HepG2 (cell line): ENCODE data around the gene TMEM74B. TPM values are rescaled to one million over a fixed set of nuclear protein-coding genes. Genes with fewer than 3 reads are reported as not detected.

ENCODE experiments used
- ATAC-seq: fragments of 200-7000 bp; cut with Tn5 transposase; 3 replicates; pipeline ENCODE4 v1.9.1; 2020; ENCODE audit warnings: mild to moderate bottlenecking, moderate library complexity
- BruUV-seq: library from RNA; stranded (reverse); fragments of 400-500 nt; replicated peaks from 2 replicates; lab custom pipeline; 2021; lab: Mats Ljungman, UMichigan
- CTCF ChIA-PET: fragments of 300-600 bp; formaldehyde crosslinking; extraction: SDS; loops from one replicate; lab custom pipeline; 2021; ENCODE audit warnings: low total read pairs, inconsistent platforms, low intra/inter-chr PET ratio; lab: Yijun Ruan, JAX
- POLR2A ChIA-PET: fragments of 350-600 bp; sonication (Branson Sonifier 250); formaldehyde crosslinking; loops from one replicate; lab custom pipeline; 2020; ENCODE audit warnings: antibody characterized with exemption, inconsistent platforms; lab: Yijun Ruan, JAX
- DNase-seq: peaks from one replicate; pipeline ENCODE4 v3.0.0-alpha.2; 2015; ENCODE audit warnings: low spot score
- FAIRE-seq: peaks from 3 replicates; lab custom pipeline; 2011; peaks lifted over from hg19 to GRCh38; lab: Jason Lieb, UNC
- H2AFZ ChIP-seq: one replicate; pipeline ENCODE4 v1.6.1; 2011; ENCODE audit warnings: low read length, inconsistent platforms
- H3K27ac ChIP-seq: fragments of 300-600 bp; 3 replicates; pipeline ENCODE4 v1.8.0; 2011; ENCODE audit warnings: mixed run types, mild to moderate bottlenecking, mixed read lengths, low read length, inconsistent platforms; ENCODE audit not compliant: insufficient read depth; ENCODE audit errors: extremely low read length
- H3K27me3 ChIP-seq, 2 experiments: fragments of 200-600 bp in 1 of 2; 2 replicates in 1 of 2; 3 replicates in 1 of 2; pipeline versions ENCODE4 v1.6.0 to v1.8.0; 2011; ENCODE audit warnings: low read length in 2 of 2, mild to moderate bottlenecking in 2 of 2, moderate library complexity in 2 of 2, inconsistent platforms in 1 of 2; ENCODE audit not compliant: insufficient read depth in 2 of 2, control insufficient read depth in 1 of 2
- H3K36me3 ChIP-seq, 2 experiments: fragments of 200-600 bp in 1 of 2; replicated peaks in 1 of 2; 2 replicates in 1 of 2; 3 replicates in 1 of 2; pipeline versions ENCODE4 v1.5.1 to v1.8.0; 2011; ENCODE audit warnings: low read length in 2 of 2, inconsistent platforms in 1 of 2; ENCODE audit not compliant: insufficient read depth in 2 of 2, control insufficient read depth in 1 of 2
- H3K4me1 ChIP-seq: 2 replicates; pipeline ENCODE4 v1.5.1; 2012; ENCODE audit warnings: low read length, inconsistent platforms; ENCODE audit not compliant: insufficient read depth
- H3K4me2 ChIP-seq: 2 replicates; pipeline ENCODE4 v1.6.0; 2011; ENCODE audit warnings: low read depth, low read length, inconsistent platforms
- H3K4me3 ChIP-seq, 3 experiments: fragments of 200-600 bp in 1 of 3; sonication (generic), shearing (Covaris generic) in 1 of 3; replicated peaks in 1 of 3; 2 replicates each; pipeline ENCODE4 v1.5.1; 2011 to 2016; ENCODE audit warnings: low read length in 3 of 3, inconsistent platforms in 2 of 3, low read depth in 2 of 3, mild to moderate bottlenecking in 2 of 3, control low read depth in 1 of 3, mixed read lengths in 1 of 3; ENCODE audit not compliant: insufficient read depth in 1 of 3
- H3K79me2 ChIP-seq: one replicate; pipeline ENCODE4 v1.6.1; 2011; ENCODE audit warnings: low read length, inconsistent platforms; ENCODE audit not compliant: insufficient read depth
- H3K9ac ChIP-seq: 2 replicates; pipeline ENCODE4 v1.6.0; 2011; ENCODE audit warnings: mild to moderate bottlenecking, low read depth, low read length, inconsistent platforms; ENCODE audit not compliant: insufficient read depth
- H3K9me3 ChIP-seq: 2 replicates; pipeline ENCODE4 v1.5.1; 2012; ENCODE audit warnings: mild to moderate bottlenecking, low read length
- H4K20me1 ChIP-seq: 2 replicates; pipeline ENCODE4 v1.6.0; 2011; ENCODE audit warnings: inconsistent platforms, mild to moderate bottlenecking, low read length, moderate library complexity; ENCODE audit not compliant: insufficient read depth
- AKAP8 ChIP-seq: sonication (generic); formaldehyde crosslinking; IDR thresholded peaks from 2 replicates; pipeline ENCODE4 v1.5.1; 2020; ENCODE audit warnings: mild to moderate bottlenecking, missing genetic modification reagents
- GABPB1 ChIP-seq: IDR thresholded peaks from 2 replicates; pipeline ENCODE4 v1.6.1; 2016; ENCODE audit warnings: mild to moderate bottlenecking, missing genetic modification reagents, moderate library complexity, missing compliant biosample characterization
- NFYC ChIP-seq: IDR thresholded peaks from 2 replicates; pipeline ENCODE4 v1.6.1; 2016; ENCODE audit warnings: missing genetic modification reagents, missing compliant biosample characterization
- RFXAP ChIP-seq: sonication (generic); formaldehyde crosslinking; IDR thresholded peaks from 2 replicates; pipeline ENCODE4 v1.4.0; 2020; ENCODE audit warnings: missing genetic modification reagents, borderline replicate concordance
- SP5 ChIP-seq: IDR thresholded peaks from 2 replicates; pipeline ENCODE4 v1.6.1; 2016; ENCODE audit warnings: low read depth, borderline replicate concordance
- TEAD2 ChIP-seq: sonication (generic); formaldehyde crosslinking; IDR thresholded peaks from 2 replicates; pipeline ENCODE4 v1.9.0; 2021; ENCODE audit warnings: missing genetic modification reagents
- ZFP36 ChIP-seq: fragments of 150-350 bp; IDR thresholded peaks from 2 replicates; pipeline ENCODE4 v1.6.1; 2018; ENCODE audit warnings: borderline replicate concordance, low read length, low read depth; ENCODE audit not compliant: partially characterized antibody
- ZNF280B ChIP-seq: sonication (generic); formaldehyde crosslinking; IDR thresholded peaks from 2 replicates; pipeline ENCODE4 v1.5.0; 2020; ENCODE audit warnings: missing genetic modification reagents, mild to moderate bottlenecking, borderline replicate concordance
- ZNF468 ChIP-seq: sonication (generic); formaldehyde crosslinking; IDR thresholded peaks from 2 replicates; pipeline ENCODE4 v1.8.0; 2022; ENCODE audit warnings: mild to moderate bottlenecking, moderate library complexity, missing genetic modification reagents
- ZNF563 ChIP-seq: sonication (generic); formaldehyde crosslinking; IDR thresholded peaks from 2 replicates; pipeline ENCODE4 v1.8.0; 2022; ENCODE audit warnings: mild to moderate bottlenecking, moderate library complexity, missing genetic modification reagents
- ZNF616 ChIP-seq: sonication (generic); formaldehyde crosslinking; IDR thresholded peaks from 2 replicates; pipeline ENCODE4 v1.5.0; 2020; ENCODE audit warnings: low read depth, mild to moderate bottlenecking, missing genetic modification reagents
- ZNF768 ChIP-seq: sonication (generic); formaldehyde crosslinking; IDR thresholded peaks from 2 replicates; pipeline ENCODE4 v1.4.0; 2020; ENCODE audit warnings: missing genetic modification reagents
- WGBS: methylation state at CpG from one replicate; pipeline ENCODE4 v1.1.6; 2017; ENCODE audit warnings: low lambda C conversion rate; 5-methylcytosine and 5-hydroxymethylcytosine counted together
- in situ Hi-C: cut with HindIII; loops from 2 replicates; pipeline ENCODE4 v1.10.0; 2017; ENCODE audit warnings: low pct_unique_long_range_greater_than_20kb; ENCODE audit not compliant: extremely low pct_ligation_motif_present
- intact Hi-C: fragments of 100-400 bp; cut with micrococcal nuclease; formaldehyde crosslinking; loops from one replicate; pipeline ENCODE4 v1.10.0; 2022; ENCODE audit not compliant: unreplicated experiment
- polyA plus RNA-seq, 8 experiments: library from polyadenylated mRNA; depleted of rRNA in 3 of 8; stranded (reverse) in 7 of 8; unstranded in 1 of 8; fragments of >200 nt; fragmentation: Illumina TruSeq in 4 of 8; extraction: Trizol in 4 of 8; gene quantifications; 2 replicates each; pipeline versions ENCODE4 v1.2.1 to v1.2.3, GENCODE V29; 2011 to 2016; ENCODE audit warnings: low read depth in 4 of 8, missing spikeins in 1 of 8, mixed read lengths in 1 of 8; ENCODE audit not compliant: insufficient read depth in 1 of 8
- total RNA-seq, 5 experiments: library from RNA; depleted of rRNA; stranded (reverse); fragments of >200 nt; fragmentation: Illumina TruSeq; extraction: Trizol; gene quantifications; 2 replicates each; pipeline ENCODE4 v1.2.3, GENCODE V29; 2016; ENCODE audit warnings: low read depth in 1 of 5
- TF ChIP-seq, protein P1 (sequence below): sonication (generic); formaldehyde crosslinking; IDR thresholded peaks from 2 replicates; pipeline ENCODE4 v1.5.0; 2020; ENCODE audit warnings: mild to moderate bottlenecking, missing genetic modification reagents, borderline replicate concordance
- TF ChIP-seq, protein P2 (sequence below): sonication (generic); formaldehyde crosslinking; IDR thresholded peaks from 2 replicates; pipeline ENCODE4 v1.8.0; 2022; ENCODE audit warnings: missing genetic modification reagents, mild to moderate bottlenecking, borderline replicate concordance

The TMEM74B gene
- total and polyA plus RNA-seq, 2 of the 13 experiments (the other 11 are each of a cell fraction or from before 2014, with no cell fraction given), result 4.7 to 18.4 TPM

DNA sequence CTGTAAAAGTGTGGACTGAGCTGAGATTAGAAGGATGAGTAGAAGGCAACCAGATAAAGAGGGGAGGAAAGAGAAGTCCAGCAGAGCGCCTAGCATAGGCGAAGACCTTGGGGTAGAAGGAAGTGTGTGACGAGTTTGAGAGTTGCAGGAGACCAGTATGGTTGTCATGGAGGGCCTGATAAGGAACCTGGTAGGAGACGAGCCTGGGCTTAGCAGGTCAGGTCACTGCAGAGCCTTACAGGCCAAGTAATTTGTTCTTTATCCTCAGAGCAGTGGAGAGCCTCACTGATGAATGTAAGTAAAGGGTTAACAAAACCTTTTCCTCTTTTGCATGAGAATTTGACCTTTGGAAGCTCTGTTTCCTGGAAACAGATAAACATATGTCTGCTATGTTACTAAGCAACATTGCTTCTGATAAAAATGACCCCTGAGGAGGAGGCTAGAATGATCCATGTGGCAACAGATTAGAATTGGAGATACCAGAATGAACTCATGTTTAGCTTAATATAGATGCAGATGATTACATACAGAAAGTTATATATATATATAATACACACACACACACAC lies 2.9 kb upstream of the TMEM74B start (continued):
- no peak for TF ChIP-seq TEAD2 (CRISPR knock-in tag)

DNA sequence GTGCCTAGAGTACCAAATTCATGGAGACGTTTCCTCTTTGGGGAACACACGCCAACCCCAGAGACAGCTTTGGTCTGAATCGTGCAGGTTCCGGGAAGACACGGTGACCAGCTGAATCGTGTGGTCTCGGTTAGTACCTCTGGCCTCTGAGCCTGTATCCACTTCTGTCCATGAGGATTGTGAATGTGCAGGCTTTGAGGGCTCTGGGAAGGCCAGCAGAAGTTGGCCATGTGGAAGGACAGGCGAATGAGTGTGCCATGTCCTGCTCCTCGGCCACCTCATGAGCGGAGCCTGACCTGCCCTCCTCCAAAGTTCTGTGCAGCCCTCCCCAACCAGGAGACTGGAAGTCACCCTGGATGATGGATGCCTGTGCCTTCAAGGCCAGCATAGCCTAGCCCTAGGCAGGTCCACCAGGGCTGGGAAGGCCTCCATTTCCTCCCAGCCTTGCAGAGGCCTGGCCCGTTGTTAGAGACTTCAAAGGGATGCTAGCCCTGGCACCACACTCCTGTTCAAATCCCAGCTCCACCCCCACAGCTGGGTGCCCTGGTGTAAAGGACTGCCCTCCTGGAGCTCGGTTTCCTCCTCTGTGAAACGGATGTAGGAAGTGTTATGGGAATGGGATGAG lies 1.7 kb upstream of the TMEM74B start:
- Histone ChIP-seq H3K36me3 (no peaks in the 10 kb centered on the region), H3K4me3 (peak overlapping the region; percentile 56 to 75 (median 69)), H3K9me3 (no peaks in the 10 kb centered on the region), H4K20me1 (no peaks in the 10 kb centered on the region), H3K27ac (peak overlapping the region; percentile 68), H3K4me1 (peaks cover 60% of the 10 kb centered on the region), H3K9ac (peak overlapping the region; percentile 69), H3K4me2 (peak overlapping the region; percentile 94), H3K79me2 (no peaks in the 10 kb centered on the region), H2AFZ (peak overlapping the region; percentile 54), H3K27me3 (no peaks in the 10 kb centered on the region; a peak in 1 of 5 replicates)
- DNase-seq (peak; percentile 45), ATAC-seq (peak; percentile 30), FAIRE-seq (no peak)
- ChIA-PET POLR2A (interaction anchor here (1.6 kb wide), 1 partner anchor 139 kb away, joined by 6 read pairs; no protein-coding TSS in a partner anchor), CTCF (interaction anchor here (1.6 to 2.7 kb wide), 3 partner anchors 26 to 371 kb away, joined by 4 to 12 read pairs (median 5); no protein-coding TSS in a partner anchor)
- 10% methylated on average over 13 of the region's 13 CpGs for WGBS
- no TSS peak for BruUV-seq
- intact Hi-C loops, result loop anchor here (2.0 to 10.0 kb wide), 3 partner anchors 68 to 372 kb away; partner anchors contain the start of gene PSMF1
- in situ Hi-C loops, result loop anchor here (5.0 to 10.0 kb wide), 3 partner anchors 69 to 372 kb away; partner anchors contain the start of gene PSMF1
- TF ChIP-seq AKAP8 (peak; percentile 31; the same call in 1 of the 2 replicates), ZFP36 (no peak), GABPB1 (peak; percentile 35; the same call in 1 of the 2 replicates), ZNF768 (CRISPR knock-in tag) (peak; percentile 22; the same call in 1 of the 2 replicates), SP5 (CRISPR knock-in tag) (peak; percentile 22; the same call in 1 of the 2 replicates), ZNF616 (0 out of 2 replicates have a peak, but pooled peaks have one; percentile 15), ZNF280B (CRISPR knock-in tag) (peak; percentile 79; the same call in 1 of the 2 replicates), ZNF563 (CRISPR knock-in tag) (peak; percentile 32; the same call in 1 of the 2 replicates), NFYC (CRISPR knock-in tag) (no peak), RFXAP (CRISPR knock-in tag) (no peak), ZNF468 (CRISPR knock-in tag) (0 out of 2 replicates have a peak, but pooled peaks have one; percentile 83)
- TF ChIP-seq, protein P1, sequence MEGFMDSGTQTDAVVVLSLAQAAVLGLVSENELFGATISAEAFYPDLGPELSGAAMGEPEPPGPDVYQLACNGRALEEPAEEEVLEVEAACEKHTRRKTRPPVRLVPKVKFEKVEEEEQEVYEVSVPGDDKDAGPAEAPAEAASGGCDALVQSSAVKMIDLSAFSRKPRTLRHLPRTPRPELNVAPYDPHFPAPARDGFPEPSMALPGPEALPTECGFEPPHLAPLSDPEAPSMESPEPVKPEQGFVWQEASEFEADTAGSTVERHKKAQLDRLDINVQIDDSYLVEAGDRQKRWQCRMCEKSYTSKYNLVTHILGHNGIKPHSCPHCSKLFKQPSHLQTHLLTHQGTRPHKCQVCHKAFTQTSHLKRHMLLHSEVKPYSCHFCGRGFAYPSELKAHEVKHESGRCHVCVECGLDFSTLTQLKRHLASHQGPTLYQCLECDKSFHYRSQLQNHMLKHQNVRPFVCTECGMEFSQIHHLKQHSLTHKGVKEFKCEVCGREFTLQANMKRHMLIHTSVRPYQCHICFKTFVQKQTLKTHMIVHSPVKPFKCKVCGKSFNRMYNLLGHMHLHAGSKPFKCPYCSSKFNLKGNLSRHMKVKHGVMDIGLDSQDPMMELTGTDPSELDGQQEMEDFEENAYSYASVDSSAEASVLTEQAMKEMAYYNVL (CRISPR knock-in tag), result 0 out of 2 replicates have a peak, but pooled peaks have one; percentile 44
- TF ChIP-seq, protein P2, sequence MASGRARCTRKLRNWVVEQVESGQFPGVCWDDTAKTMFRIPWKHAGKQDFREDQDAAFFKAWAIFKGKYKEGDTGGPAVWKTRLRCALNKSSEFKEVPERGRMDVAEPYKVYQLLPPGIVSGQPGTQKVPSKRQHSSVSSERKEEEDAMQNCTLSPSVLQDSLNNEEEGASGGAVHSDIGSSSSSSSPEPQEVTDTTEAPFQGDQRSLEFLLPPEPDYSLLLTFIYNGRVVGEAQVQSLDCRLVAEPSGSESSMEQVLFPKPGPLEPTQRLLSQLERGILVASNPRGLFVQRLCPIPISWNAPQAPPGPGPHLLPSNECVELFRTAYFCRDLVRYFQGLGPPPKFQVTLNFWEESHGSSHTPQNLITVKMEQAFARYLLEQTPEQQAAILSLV (CRISPR knock-in tag), result peak; percentile 49; the same call in 1 of the 2 replicates
